Testis (tissue), 3 donors: Measurements from ENCODE around the gene ASIC4. TPM values are rescaled to one million over a fixed set of nuclear protein-coding genes. Genes with fewer than 3 reads are reported as not detected.

Source experiments
- DNase-seq: peaks from one replicate; pipeline ENCODE4 v3.0.0-alpha.2; 2019
- H3K27ac ChIP-seq, 2 donors: fragments of 200-600 bp; sonication (generic); one replicate each; pipeline ENCODE4 v1.5.1; 2019
- H3K27me3 ChIP-seq: fragments of 200-600 bp; sonication (generic); one replicate; pipeline ENCODE4 v1.5.1; 2019
- H3K36me3 ChIP-seq: fragments of 200-600 bp; sonication (generic); one replicate; pipeline ENCODE4 v1.5.1; 2017; ENCODE audit warnings: low read depth; ENCODE audit errors: missing control alignments
- H3K4me1 ChIP-seq: fragments of 200-600 bp; sonication (generic); one replicate; pipeline ENCODE4 v1.5.1; 2019
- H3K4me3 ChIP-seq, 2 donors: fragments of 200-600 bp; sonication (generic); one replicate each; pipeline ENCODE4 v1.5.1; 2017 to 2019
- H3K9me3 ChIP-seq: fragments of 200-600 bp; sonication (generic); one replicate; pipeline ENCODE4 v1.5.1; 2017
- CTCF ChIP-seq, 3 experiments: fragments of 450-650 bp in 2 of 3; fragments of 200-600 bp in 1 of 3; sonication (generic) in 1 of 3; IDR thresholded peaks; one replicate each; pipeline ENCODE4 v1.5.1; 2016 to 2019; ENCODE audit warnings: antibody characterized with exemption in 3 of 3, mild to moderate bottlenecking in 2 of 3, moderate library complexity in 1 of 3
- POLR2A ChIP-seq: fragments of 450-650 bp; IDR thresholded peaks from one replicate; pipeline ENCODE4 v1.6.1; 2017; ENCODE audit warnings: antibody characterized with exemption, mild to moderate bottlenecking, moderate library complexity
- WGBS, 2 donors: methylation state at CpG; one replicate each; pipeline ENCODE4 v1.1.5; 2018; 5-methylcytosine and 5-hydroxymethylcytosine counted together
- intact Hi-C: fragments of 100-400 bp; cut with DNase I; formaldehyde crosslinking; loops from one replicate; pipeline ENCODE4 v1.15.1; 2023; ENCODE audit warnings: low total_unique reads
- polyA plus RNA-seq: library from polyadenylated mRNA; stranded (reverse); fragments of 350-450 nt; fragmentation: Illumina TruSeq; extraction: RNeasy Lipid Tissue Mini Kit (QIAGEN cat#74804); gene quantifications from one replicate; pipeline ENCODE4 v1.2.3, GENCODE V29; 2014; ENCODE audit warnings: low read depth, low replicate concordance; ENCODE audit not compliant: insufficient read depth
- total RNA-seq, 2 donors: library from RNA; depleted of rRNA; stranded (reverse); fragments of >200 nt; gene quantifications; one replicate each; pipeline ENCODE4 v1.2.3, GENCODE V29; 2016

ASIC4 gene
- total and polyA plus RNA-seq, 3 donors from 2014 or later: 1.5 to 4.6 (median 2.0) TPM

DNA sequence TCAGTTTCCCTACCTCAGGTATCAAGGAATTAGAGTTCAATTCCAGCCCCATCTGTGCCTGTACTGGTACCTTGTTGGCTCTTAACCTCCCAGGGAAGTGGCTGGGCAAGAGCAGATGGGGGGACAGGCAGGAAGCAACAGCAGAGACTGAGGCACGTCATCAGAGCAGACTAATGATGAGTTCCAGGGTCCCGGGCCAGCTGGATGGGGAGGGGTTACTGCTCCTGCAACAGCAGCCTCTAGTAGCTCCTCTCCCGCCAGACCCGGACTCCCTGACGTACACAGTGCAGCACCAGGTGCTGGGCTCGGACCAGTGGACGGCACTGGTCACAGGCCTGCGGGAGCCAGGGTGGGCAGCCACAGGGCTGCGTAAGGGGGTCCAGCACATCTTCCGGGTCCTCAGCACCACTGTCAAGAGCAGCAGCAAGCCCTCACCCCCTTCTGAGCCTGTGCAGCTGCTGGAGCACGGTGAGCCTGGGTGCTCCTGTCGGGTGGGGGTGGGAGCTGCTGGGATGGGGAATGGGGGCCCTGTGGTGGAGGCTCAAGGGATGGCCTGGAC is 41.6 kb upstream of the ASIC4 start:
- Histone ChIP-seq H3K4me3 (no peak overlapping the region), H3K27ac (no peak overlapping the region), H3K4me1 (peaks cover 21% of the 10 kb centered on the region), H3K36me3 (no peaks in the 10 kb centered on the region), H3K9me3 (no peaks in the 10 kb centered on the region), H3K27me3 (no peaks in the 10 kb centered on the region)
- no peak for DNase-seq
- intact Hi-C loops: loop anchor here (10.0 kb wide), 1 partner anchor 52 kb away; no protein-coding TSS in a partner anchor
- TF ChIP-seq CTCF (IDR thresholded peaks at IDR 0.05): no peak
- TF ChIP-seq POLR2A: no peak
- WGBS, 2 donors: 90% methylated on average over 8 to 12 of the region's 12 CpGs

DNA sequence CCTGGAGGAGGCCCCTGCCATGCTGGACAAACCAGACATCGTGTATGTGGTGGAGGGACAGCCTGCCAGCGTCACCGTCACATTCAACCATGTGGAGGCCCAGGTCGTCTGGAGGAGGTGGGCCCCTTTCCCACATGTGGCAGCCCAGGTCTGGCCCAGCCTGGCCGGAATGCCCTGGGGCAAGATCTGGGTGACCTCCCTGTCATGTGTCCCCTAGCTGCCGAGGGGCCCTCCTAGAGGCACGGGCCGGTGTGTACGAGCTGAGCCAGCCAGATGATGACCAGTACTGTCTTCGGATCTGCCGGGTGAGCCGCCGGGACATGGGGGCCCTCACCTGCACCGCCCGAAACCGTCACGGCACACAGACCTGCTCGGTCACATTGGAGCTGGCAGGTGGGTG is 40.8 kb upstream of the ASIC4 start:
- Histone ChIP-seq H3K9me3 (no peaks in the 10 kb centered on the region), H3K4me1 (peaks cover 21% of the 10 kb centered on the region), H3K27ac (no peak overlapping the region), H3K36me3 (no peaks in the 10 kb centered on the region), H3K27me3 (no peaks in the 10 kb centered on the region), H3K4me3 (no peak overlapping the region)
- intact Hi-C loops: loop anchor here (10.0 kb wide), 1 partner anchor 51 kb away; no protein-coding TSS in a partner anchor
- 81 to 91% methylated on average over 17 to 18 of the region's 18 CpGs for WGBS, 2 donors
- TF ChIP-seq CTCF (IDR thresholded peaks at IDR 0.05) (no peak), POLR2A (no peak)
- DNase-seq: no peak

GRCh38 chr2:219474285-219475060 is 39.8 kb upstream of the ASIC4 start:
- Histone ChIP-seq H3K4me3 (no peak overlapping the region), H3K4me1 (peaks cover 17% of the 10 kb centered on the region), H3K36me3 (no peaks in the 10 kb centered on the region), H3K9me3 (no peaks in the 10 kb centered on the region), H3K27ac (no peak overlapping the region), H3K27me3 (no peaks in the 10 kb centered on the region)
- intact Hi-C loops: loop anchor here (10.0 kb wide), 1 partner anchor 50 kb away; no protein-coding TSS in a partner anchor
- 71 to 79% methylated on average over 11 of the region's 11 CpGs for WGBS, 2 donors
- no peak for DNase-seq
- no peak for TF ChIP-seq POLR2A
- TF ChIP-seq CTCF (IDR thresholded peaks at IDR 0.05): no peak

GRCh38 chr2:219475278-219475677 is 39.0 kb upstream of the ASIC4 start:
- Histone ChIP-seq H3K36me3 (no peaks in the 10 kb centered on the region), H3K27ac (no peak overlapping the region), H3K4me3 (no peak overlapping the region), H3K4me1 (peaks cover 11% of the 10 kb centered on the region), H3K27me3 (no peaks in the 10 kb centered on the region), H3K9me3 (no peaks in the 10 kb centered on the region)
- no peak for DNase-seq
- intact Hi-C loops: loop anchor here (10.0 kb wide), 1 partner anchor 50 kb away; no protein-coding TSS in a partner anchor
- 65 to 84% methylated on average over 6 of the region's 6 CpGs for WGBS, 2 donors
- no peak for TF ChIP-seq POLR2A
- no peak for TF ChIP-seq CTCF (IDR thresholded peaks at IDR 0.05)
